ENCODE data around the gene SETBP1.

Gene SETBP1

DNA sequence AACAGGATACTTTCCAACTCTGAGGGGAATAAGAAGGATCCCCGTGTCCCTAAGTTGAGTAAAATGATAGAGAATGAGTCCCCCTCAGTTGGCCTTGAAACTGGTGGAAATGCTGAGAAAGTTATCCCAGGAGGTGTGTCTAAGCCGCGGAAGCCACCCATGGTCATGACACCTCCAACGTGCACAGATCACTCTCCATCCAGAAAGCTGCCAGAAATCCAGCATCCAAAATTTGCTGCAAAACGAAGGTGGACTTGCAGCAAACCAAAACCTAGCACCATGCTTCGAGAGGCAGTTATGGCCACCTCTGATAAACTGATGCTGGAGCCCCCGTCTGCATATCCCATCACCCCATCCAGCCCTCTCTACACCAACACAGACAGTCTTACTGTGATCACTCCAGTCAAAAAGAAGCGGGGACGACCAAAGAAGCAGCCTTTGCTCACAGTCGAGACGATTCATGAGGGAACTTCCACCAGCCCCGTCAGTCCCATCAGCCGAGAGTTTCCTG, 270.1 kb downstream of the SETBP1 start:
- DNase-seq = no peak

DNA sequence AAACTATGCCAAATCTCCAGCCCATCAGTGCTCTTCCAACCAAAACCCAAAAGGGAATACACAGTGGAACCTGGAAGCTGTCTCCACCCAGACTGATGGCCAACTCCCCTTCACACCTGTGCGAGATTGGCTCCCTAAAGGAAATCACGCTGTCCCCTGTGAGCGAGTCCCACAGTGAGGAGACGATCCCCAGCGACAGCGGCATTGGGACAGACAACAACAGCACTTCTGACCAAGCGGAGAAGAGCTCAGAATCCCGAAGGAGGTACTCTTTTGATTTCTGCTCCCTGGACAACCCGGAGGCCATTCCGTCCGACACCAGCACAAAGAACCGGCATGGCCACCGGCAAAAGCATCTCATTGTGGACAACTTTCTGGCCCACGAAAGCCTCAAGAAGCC, 271.1 kb downstream of the SETBP1 start:
- DNase-seq = no peak

GRCh38 chr18:44954257-44954656, 273.6 kb downstream of the SETBP1 start:
- no peak for DNase-seq

- DNase-seq = no peak
Measured at GRCh38 chr18:44955825-44956224, 275.1 kb downstream of the SETBP1 start.

DNA sequence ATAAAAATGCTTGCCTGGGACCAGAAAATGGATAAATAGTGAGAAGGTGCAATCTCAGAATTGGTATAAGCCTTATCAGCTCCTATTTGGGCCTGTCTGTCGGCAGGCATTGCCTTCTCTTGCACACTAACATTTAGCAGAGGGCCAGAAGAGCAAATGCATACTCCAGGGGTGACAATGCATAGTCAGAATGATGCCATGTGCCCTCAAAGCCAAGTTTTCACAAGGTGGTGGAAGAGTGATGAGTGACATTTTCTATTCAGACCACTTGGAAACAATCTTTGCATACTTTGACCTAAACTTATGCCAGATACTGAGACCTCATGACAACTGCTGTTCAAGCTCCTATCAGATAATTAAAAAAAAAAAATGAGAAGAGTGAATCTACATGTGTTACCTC, 276.3 kb downstream of the SETBP1 start:
- DNase-seq = no peak

GRCh38 chr18:44957461-44957860, 276.8 kb downstream of the SETBP1 start:
- no peak for DNase-seq

GRCh38 chr18:44958040-44958439, 277.4 kb downstream of the SETBP1 start:
- no peak for DNase-seq

DNA sequence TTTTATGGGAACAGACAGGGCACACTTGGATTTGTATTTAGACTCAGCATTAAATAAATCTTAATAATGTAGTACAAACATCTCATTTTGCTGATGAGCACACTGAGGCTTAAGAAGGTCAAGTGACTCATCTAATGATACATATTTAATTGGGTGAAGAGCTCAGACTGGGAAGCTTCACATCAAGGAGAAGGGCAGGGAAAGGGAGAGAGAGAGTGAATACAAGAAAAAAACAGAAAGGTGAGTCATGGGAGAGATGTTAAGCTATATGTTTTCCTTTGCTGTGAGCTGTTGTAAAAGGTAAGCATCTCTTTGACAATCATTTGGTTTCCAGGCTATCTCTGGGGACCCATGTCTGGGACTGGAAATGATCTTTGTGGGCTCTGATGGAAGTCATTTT, 277.8 kb downstream of the SETBP1 start:
- DNase-seq = no peak

DNA sequence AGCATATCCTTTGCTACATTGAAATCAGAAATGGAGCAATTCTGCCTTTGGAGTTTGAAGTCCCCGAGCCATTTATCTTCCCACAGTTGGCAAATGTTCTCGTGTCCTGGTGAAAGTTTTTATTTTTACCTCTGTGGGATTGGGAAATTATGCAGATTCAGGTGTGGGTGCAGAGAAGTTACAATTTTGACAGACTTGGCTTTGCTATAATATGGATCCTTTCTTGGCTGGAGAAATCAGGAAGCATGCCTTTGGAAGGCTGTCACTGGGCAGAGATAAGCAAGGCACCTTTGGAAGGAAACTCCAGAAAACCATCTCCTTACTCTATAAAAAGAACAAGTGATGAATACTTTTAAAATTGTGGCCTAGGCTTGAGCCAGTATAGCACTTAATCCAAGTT, 278.3 kb downstream of the SETBP1 start:
- no peak for DNase-seq

DNA sequence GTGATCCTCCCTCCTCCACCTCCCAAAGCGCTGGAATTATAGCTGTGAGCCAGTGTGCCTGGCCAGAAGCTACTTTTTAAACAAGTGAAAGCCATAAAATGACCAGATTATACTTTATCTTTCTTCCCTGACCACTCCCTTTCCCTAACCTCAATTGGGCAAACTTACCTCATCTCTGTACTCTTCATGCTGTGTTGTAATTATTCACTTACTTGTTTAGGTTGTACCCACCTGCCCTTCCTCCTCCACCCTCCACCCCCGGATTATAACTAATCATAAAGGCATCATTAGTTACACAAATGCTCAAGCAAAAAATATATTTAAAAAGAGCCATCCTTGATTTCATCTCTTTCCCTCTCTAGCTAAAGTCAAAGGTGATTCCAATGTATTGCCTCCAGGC, 279.9 kb downstream of the SETBP1 start:
- no peak for DNase-seq

DNA sequence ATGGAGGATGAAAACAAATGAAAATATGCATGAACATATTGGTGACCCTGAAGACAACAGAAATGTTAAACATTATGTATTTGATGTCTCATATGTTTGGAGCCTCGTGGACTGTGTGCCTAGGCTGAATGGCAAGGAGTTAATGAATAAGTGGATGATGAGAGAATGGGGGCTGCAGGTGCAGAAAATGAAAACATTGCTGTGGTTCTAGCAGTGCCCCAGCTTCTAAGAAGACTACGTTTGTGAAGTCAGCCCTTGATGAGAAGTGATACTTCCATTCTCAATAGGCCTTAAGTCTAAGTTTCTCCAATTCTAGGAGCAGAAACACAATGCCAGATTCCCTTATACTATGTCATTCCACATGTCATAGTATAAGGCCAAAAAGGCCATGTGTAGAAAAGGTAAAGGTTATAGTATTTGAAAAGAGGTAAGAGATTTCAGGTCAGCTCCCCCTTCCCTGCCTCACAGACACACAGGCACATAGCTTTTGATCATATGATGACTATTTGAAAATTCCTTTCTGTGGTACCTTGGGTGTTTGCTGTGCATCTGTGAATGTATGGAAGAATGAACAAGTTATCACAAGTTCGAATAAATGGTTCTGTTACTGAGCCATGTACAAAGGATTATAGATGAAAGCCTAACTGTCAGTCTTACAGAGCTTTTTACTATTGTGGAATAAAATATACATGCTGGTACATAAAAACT, 280.8 kb downstream of the SETBP1 start:
- DNase-seq = no peak

GRCh38 chr18:44967599-44967998, 286.9 kb downstream of the SETBP1 start:
- no peak for DNase-seq

- DNase-seq = no peak
Measured at GRCh38 chr18:44968336-44968735, 287.6 kb downstream of the SETBP1 start.

GRCh38 chr18:44969214-44969795, 288.6 kb downstream of the SETBP1 start:
- DNase-seq = no peak

DNA sequence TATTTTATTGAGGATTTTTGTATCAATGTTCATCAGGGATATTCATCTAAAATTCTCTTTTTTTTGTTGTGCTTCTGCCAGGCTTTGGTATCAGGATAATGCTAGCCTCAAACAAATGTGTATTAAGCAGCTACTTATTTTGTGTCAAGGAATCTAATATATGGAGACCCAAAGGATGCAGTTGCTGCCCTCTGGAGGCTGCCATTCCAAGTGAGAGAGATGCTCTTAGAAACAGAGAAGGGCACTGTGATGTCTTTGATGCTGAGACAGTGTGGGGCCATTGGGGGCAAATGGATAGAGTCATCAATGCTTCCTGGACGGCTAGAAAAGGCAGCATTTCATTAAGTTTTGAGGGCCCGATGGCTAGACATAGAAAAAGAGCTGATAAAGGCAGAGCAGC, 292.6 kb downstream of the SETBP1 start:
- no peak for DNase-seq

DNA sequence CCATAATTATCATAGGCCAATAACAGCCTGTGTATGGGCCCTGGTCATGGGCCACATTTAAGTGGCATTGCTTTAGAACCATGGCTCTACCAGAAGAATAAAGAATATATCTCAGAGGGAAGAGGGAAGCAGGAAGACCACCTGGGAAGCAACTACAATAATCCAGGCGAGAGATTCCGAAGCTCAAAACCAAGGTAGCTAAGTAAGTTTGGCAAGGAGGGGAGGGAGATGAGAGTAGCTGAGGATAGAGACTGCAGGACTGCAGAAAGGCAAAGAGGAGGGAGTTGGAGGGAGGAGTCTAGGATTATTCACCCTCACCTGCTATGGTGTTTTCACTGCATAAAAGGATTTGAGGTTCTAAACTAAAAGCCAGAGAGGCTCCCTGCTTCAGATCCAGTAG, 293.5 kb downstream of the SETBP1 start:
- no peak for DNase-seq

- no peak for DNase-seq
Measured at GRCh38 chr18:44977856-44978255, 297.2 kb downstream of the SETBP1 start.

- DNase-seq = no peak
Measured at GRCh38 chr18:44979748-44980147, 299.1 kb downstream of the SETBP1 start.

DNA sequence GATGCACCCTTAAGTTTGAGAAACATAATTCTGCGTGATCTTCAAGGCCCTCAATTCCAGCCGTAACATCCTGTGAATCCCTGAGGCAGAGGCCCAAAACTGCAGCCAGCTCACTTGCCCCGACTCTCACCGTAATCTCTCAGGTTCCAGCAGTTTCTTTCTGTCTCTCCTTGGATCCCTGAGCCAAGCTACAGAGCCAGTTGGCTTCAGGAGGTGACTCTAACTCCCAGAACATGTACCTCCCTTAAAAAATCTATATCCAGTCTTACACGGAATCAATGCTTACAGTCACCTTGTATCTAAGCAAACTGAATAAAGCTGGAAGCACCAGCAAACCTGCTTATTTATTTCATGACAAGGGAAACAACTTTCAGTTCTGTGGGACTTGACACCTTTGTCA, 300.4 kb downstream of the SETBP1 start:
- DNase-seq = no peak

- no peak for DNase-seq
Measured at GRCh38 chr18:44986933-44987332, 306.2 kb downstream of the SETBP1 start.

DNA sequence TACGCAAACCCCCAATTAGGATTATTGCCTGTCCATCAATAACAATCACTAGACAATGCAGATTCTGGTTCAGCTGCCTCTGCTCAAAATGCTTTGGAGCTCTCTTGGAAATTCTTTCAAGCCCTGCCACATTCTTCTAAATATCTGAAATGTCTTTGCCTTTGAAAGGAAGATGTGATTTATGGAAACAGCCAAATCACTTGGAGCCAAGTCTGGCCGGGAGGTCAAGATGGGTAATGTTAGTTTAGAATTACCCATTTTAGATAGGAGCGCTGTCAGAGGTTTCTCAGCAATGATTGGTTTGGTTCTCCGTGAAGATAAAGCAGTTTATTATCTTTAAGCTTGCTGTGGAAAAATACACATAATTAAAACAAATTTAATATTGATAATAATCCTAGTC, 306.7 kb downstream of the SETBP1 start:
- DNase-seq = no peak

- DNase-seq = no peak
Measured at GRCh38 chr18:44988821-44989587, 308.3 kb downstream of the SETBP1 start.

DNA sequence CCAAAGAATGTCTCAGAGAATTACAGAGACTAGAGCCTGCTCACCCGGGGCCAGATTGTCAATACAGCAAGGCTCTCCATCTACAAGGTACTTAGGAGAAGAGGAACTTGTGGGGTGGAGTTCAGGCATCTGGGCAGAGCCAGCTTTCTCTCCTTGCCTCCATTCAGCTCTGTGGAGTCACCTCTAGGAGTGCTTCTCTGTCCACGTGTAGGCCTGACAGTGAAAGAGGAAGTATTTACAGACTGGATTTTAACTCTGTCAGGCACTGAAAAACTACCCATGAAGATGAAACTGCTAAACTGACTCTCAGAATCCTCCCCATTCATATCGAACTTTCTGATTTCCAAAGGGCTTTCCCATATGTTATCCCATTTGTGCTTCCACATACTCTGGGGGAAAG, 315.6 kb downstream of the SETBP1 start:
- DNase-seq = no peak

DNA sequence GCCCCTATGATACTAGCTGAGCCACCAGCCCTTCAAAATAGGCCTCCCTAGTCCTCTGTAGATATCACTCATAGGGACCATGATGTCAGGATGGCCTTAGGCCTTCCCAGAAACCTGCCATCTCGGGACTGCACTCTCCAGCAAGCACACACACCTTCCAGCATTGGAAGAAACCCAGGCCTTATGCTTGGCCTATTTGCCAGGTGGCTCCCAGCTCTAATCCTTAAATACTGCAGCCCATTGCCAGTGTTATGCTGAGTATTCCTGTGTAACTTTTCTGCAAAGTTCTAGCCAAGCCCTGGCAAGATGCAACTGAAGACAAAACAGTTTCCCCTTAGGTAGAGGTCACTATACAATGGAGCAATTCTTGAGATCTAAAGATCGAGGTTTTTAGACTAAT, 316.5 kb downstream of the SETBP1 start:
- DNase-seq = no peak

Measured in GOT3 (cell line).